A549 (cell line): ENCODE results near the gene CUL4B. TPM values are rescaled to one million over a fixed set of nuclear protein-coding genes. Genes with fewer than 3 reads are reported as not detected.
A peak's percentile ranks its signal among the peaks of the same experiment; 100 is the strongest.
"Not testable (repeated sequence)": the region's sequence is repeated elsewhere in the genome, so short reads cannot be mapped to it uniquely, and the experiment has no call there.

Experiments
- ATAC-seq, 2 experiments: fragments of 200-7000 bp in 1 of 2; fragments of >200 bp in 1 of 2; cut with Nextera tagmentation in 1 of 2; cut with Tn5 transposase in 1 of 2; 3 replicates each; pipeline versions ENCODE4 v1.8.0 to v1.9.1; 2018 to 2020; ENCODE audit warnings: mild to moderate bottlenecking in 1 of 2, moderate library complexity in 1 of 2
- CTCF ChIA-PET: fragments of 300-600 bp; sonication (Branson Sonifier 250); formaldehyde crosslinking; extraction: SDS; loops from one replicate; lab custom pipeline; 2021; ENCODE audit warnings: antibody characterized with exemption, inconsistent platforms; lab: Yijun Ruan, JAX
- POLR2A ChIA-PET: fragments of 350-600 bp; formaldehyde crosslinking; extraction: SDS; loops from one replicate; lab custom pipeline; 2021; ENCODE audit warnings: antibody characterized with exemption, inconsistent platforms; lab: Yijun Ruan, JAX
- DNase-seq, 2 experiments: peaks; one replicate each; pipeline versions ENCODE4 v3.0.0 to v3.0.0-alpha.2; 2011 to 2016; ENCODE audit warnings: low read depth in 1 of 2, low spot score in 1 of 2
- FAIRE-seq: peaks from 2 replicates; lab custom pipeline; 2011; peaks lifted over from hg19 to GRCh38; lab: Jason Lieb, UNC
- H3K27ac ChIP-seq, 2 experiments: fragments of >200 bp; sonication (Bioruptor Twin); formaldehyde crosslinking; 3 replicates each; pipeline ENCODE4 v1.5.1; 2016 to 2017
- H3K4me1 ChIP-seq: fragments of >200 bp; sonication (Bioruptor Twin); formaldehyde crosslinking; 3 replicates; pipeline ENCODE4 v1.6.1; 2016
- H3K4me2 ChIP-seq: fragments of >200 bp; sonication (Bioruptor Twin); formaldehyde crosslinking; 3 replicates; pipeline ENCODE4 v1.6.1; 2016
- H3K4me3 ChIP-seq: fragments of >200 bp; sonication (Bioruptor Twin); formaldehyde crosslinking; 3 replicates; pipeline ENCODE4 v1.5.1; 2016
- H3K9me3 ChIP-seq: fragments of >200 bp; sonication (Bioruptor Twin); formaldehyde crosslinking; 3 replicates; pipeline ENCODE4 v1.6.1; 2016
- BHLHE40 ChIP-seq: IDR thresholded peaks from 2 replicates; pipeline ENCODE4 v1.6.1; 2012; ENCODE audit warnings: low read depth, low read length, inconsistent platforms
- CEBPB ChIP-seq, 2 experiments: fragments of >200 bp in 1 of 2; sonication (Bioruptor Twin) in 1 of 2; formaldehyde crosslinking in 1 of 2; IDR thresholded peaks; 2 replicates each; pipeline ENCODE4 v1.6.1; 2012 to 2016
- FOSL2 ChIP-seq, 2 experiments: fragments of 450-650 bp in 1 of 2; fragments of >200 bp in 1 of 2; sonication (Bioruptor Twin) in 1 of 2; formaldehyde crosslinking; IDR thresholded peaks; 2 replicates each; pipeline versions ENCODE4 v1.5.0 to v1.6.1; 2016 to 2020; ENCODE audit warnings: mild to moderate bottlenecking in 1 of 2, moderate library complexity in 1 of 2
- HOXB5 ChIP-seq: fragments of 250-450 bp; sonication (Bioruptor Pico); IDR thresholded peaks from 2 replicates; pipeline ENCODE4 v1.5.0; 2020; ENCODE audit warnings: mild to moderate bottlenecking, moderate library complexity
- JUNB ChIP-seq: fragments of >200 bp; sonication (Bioruptor Twin); formaldehyde crosslinking; IDR thresholded peaks from 2 replicates; pipeline ENCODE4 v1.6.1; 2016
- PHF8 ChIP-seq: fragments of 200-600 bp; sonication (generic); IDR thresholded peaks from 2 replicates; pipeline ENCODE4 v1.6.1; 2016; ENCODE audit warnings: low read depth, mild to moderate bottlenecking, antibody characterized with exemption, moderate library complexity, borderline replicate concordance
- RFX5 ChIP-seq: fragments of 450-650 bp; IDR thresholded peaks from 2 replicates; pipeline ENCODE4 v1.7.1; 2014; ENCODE audit warnings: antibody characterized with exemption, mild to moderate bottlenecking, moderate library complexity
- RNF2 ChIP-seq: fragments of 200-600 bp; sonication (generic); IDR thresholded peaks from 2 replicates; pipeline ENCODE4 v1.6.1; 2016; ENCODE audit warnings: low read depth, mild to moderate bottlenecking, antibody characterized with exemption, moderate library complexity, borderline replicate concordance
- SMC3 ChIP-seq: fragments of >200 bp; sonication (Bioruptor Twin); formaldehyde crosslinking; IDR thresholded peaks from 3 replicates; pipeline ENCODE4 v1.6.1; 2018; ENCODE audit warnings: inconsistent platforms
- ZNF302 ChIP-seq: fragments of 250-450 bp; sonication (Bioruptor Pico); IDR thresholded peaks from 2 replicates; pipeline ENCODE4 v1.9.0; 2021; ENCODE audit warnings: inconsistent platforms, mild to moderate bottlenecking, moderate library complexity
- WGBS: methylation state at CpG from one replicate; pipeline ENCODE4 v1.1.6; 2017; ENCODE audit errors: missing lambda C conversion rate; 5-methylcytosine and 5-hydroxymethylcytosine counted together
- polyA plus RNA-seq, 4 experiments: library from polyadenylated mRNA; depleted of rRNA in 3 of 4; stranded (reverse); fragments of >200 nt; fragmentation: RNase III in 1 of 4; extraction: RNeasy Plus Mini Kit Qiagen cat#74134 plus additional on column Dnase treatment in 1 of 4; gene quantifications; 2 replicates in 3 of 4; 3 replicates in 1 of 4; pipeline ENCODE4 v1.2.3, GENCODE V29; 2011 to 2017
- TF ChIP-seq, protein P1 (sequence below): fragments of 250-450 bp; sonication (Bioruptor Pico); IDR thresholded peaks from 2 replicates; pipeline ENCODE4 v1.5.0; 2020; ENCODE audit warnings: low read depth, mild to moderate bottlenecking, moderate library complexity
- TF ChIP-seq, protein P2 (sequence below): fragments of 200-600 bp; sonication (generic); IDR thresholded peaks from 2 replicates; pipeline ENCODE4 v1.6.1; 2016; ENCODE audit warnings: antibody characterized with exemption, mild to moderate bottlenecking, moderate library complexity

Gene CUL4B
- polyA plus RNA-seq, 2 of the 4 experiments (the other 2 are of a cell fraction) = 36.7 to 55.0 TPM

DNA sequence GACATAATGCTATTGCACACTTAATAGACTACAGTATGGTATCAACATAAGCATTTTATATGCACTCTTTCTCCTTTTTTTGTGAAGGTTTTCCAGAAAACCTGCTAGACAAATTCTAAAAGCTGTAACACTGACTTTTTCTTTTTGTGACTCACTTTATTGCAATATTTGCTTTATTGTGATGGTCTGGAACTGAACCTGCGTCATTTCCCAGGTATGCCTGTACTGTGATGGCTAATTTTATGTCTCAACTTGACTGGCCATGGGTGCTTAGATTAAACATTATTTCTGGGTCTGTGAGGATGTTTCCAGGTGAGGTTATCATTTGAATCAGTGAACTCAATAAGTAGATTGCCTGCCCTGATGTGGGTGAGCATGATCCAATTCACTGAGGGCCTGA, 56.2 kb downstream of the CUL4B start:
- ChIA-PET POLR2A (no interaction called here), CTCF (interaction anchor here (1.0 to 1.6 kb wide), 2 partner anchors 10 to 159 kb away, joined by 3 to 4 read pairs; no protein-coding TSS in a partner anchor)
- ATAC-seq (peak; percentile 59 to 75; a peak in 5 of 6 replicates), FAIRE-seq (no peak), DNase-seq (peak in 1 of 2 experiments; percentile 31)
- H3K27ac ChIP-seq = peak overlapping the region; percentile 64 to 79
- TF ChIP-seq PHF8 (no peak), FOSL2 (IDR thresholded peaks at IDR 0.05) (0 out of 2 replicates have a peak, but pooled peaks have one; percentile 11), FOSL2 (CRISPR knock-in tag; IDR thresholded peaks at IDR 0.05) (peak; percentile 50; the same call in 1 of the 2 replicates), JUNB (peak; percentile 30; the same call in 1 of the 2 replicates)
- TF ChIP-seq, protein P1, sequence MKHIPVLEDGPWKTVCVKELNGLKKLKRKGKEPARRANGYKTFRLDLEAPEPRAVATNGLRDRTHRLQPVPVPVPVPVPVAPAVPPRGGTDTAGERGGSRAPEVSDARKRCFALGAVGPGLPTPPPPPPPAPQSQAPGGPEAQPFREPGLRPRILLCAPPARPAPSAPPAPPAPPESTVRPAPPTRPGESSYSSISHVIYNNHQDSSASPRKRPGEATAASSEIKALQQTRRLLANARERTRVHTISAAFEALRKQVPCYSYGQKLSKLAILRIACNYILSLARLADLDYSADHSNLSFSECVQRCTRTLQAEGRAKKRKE (CRISPR knock-in tag) = no peak
- no peaks in the 10 kb centered on the region for H3K9me3 ChIP-seq
- H3K4me1 ChIP-seq = peaks cover 4% of the 10 kb centered on the region; the same call in 1 of the 3 replicates
- H3K4me3 ChIP-seq = no peak overlapping the region
- H3K4me2 ChIP-seq = peak overlapping the region; percentile 35; the same call in 2 of the 3 replicates
- 46% methylated on average over 1 of the region's 1 CpG for WGBS

DNA sequence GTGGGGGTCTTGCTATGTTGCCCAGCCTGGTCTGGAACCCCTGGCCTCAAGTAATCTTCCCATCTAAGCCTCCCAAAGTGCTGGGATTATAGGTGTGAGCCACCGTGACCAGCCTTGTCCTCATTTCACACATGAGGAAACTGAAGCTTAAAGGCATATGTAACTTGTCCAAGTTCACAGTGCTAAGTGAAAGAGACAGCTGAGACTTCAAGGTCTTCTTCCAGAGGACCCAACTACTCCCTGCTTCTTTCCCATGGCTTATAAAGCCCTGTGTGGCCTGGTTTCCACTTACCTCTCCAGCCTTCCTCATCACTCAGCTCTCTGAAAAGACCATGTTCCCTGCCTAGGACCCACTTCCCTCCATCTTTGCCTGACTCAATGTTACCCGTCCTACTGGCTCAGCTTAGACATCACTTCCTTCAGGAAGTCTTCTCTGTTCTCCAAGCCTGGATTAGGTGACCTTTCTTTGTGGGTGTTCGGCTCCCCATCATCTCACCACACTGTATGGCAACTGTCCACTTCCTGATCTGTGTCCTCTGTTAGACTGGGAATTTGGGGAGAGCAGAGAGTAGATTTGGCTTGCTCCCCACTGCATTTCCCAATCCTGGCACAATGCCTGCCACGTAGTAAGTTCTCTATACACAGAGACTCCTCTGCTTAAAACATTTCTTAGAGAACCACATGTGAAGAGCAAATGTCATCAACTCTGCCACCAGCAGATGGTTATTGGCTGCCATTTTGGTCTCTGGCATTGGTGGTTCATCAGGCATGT, 61.3 kb downstream of the CUL4B start:
- DNase-seq (no peak), ATAC-seq (no peak), FAIRE-seq (peak; percentile 28)
- Histone ChIP-seq H3K27ac (peak overlapping the region in 1 of 2 experiments; percentile 35; a peak in 1 of 6 replicates), H3K4me2 (no peak overlapping the region), H3K4me3 (no peak overlapping the region), H3K9me3 (no peaks in the 10 kb centered on the region), H3K4me1 (no peaks in the 10 kb centered on the region)
- CTCF ChIA-PET = interaction anchor here (0.6 to 2.0 kb wide), 10 partner anchors 14 to 291 kb away, joined by 3 to 18 read pairs (median 4); no protein-coding TSS in a partner anchor
- WGBS = 84% methylated on average over 4 of the region's 4 CpGs
- TF ChIP-seq HOXB5 (CRISPR knock-in tag) (no peak), BHLHE40 (no peak), RFX5 (no peak), RNF2 (no peak), CEBPB (IDR thresholded peaks at IDR 0.05) (no peak), PHF8 (no peak), FOSL2 (IDR thresholded peaks at IDR 0.05) (no peak), FOSL2 (CRISPR knock-in tag; IDR thresholded peaks at IDR 0.05) (no peak)
- TF ChIP-seq, protein P2, sequence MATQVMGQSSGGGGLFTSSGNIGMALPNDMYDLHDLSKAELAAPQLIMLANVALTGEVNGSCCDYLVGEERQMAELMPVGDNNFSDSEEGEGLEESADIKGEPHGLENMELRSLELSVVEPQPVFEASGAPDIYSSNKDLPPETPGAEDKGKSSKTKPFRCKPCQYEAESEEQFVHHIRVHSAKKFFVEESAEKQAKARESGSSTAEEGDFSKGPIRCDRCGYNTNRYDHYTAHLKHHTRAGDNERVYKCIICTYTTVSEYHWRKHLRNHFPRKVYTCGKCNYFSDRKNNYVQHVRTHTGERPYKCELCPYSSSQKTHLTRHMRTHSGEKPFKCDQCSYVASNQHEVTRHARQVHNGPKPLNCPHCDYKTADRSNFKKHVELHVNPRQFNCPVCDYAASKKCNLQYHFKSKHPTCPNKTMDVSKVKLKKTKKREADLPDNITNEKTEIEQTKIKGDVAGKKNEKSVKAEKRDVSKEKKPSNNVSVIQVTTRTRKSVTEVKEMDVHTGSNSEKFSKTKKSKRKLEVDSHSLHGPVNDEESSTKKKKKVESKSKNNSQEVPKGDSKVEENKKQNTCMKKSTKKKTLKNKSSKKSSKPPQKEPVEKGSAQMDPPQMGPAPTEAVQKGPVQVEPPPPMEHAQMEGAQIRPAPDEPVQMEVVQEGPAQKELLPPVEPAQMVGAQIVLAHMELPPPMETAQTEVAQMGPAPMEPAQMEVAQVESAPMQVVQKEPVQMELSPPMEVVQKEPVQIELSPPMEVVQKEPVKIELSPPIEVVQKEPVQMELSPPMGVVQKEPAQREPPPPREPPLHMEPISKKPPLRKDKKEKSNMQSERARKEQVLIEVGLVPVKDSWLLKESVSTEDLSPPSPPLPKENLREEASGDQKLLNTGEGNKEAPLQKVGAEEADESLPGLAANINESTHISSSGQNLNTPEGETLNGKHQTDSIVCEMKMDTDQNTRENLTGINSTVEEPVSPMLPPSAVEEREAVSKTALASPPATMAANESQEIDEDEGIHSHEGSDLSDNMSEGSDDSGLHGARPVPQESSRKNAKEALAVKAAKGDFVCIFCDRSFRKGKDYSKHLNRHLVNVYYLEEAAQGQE = no peak
- POLR2A ChIA-PET = no interaction called here

DNA sequence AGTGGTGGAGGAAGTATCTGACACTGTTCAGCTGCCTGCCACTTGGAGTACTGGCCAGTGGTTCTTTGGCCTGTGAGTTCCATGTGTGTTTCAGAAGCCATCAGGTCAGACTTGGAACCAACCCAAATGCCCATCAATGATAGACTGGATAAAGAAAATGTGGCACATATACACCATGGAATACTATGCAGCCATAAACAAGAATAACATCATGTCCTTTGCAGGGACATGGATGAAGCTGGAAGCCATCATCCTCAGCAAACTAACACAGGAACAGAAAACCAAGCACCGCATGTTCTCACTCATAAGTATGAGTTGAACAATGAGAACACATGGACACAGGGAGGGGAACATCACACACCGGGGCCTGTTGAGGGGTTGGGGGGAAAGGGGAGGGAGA, 70.6 kb downstream of the CUL4B start:
- H3K27ac ChIP-seq, CTCF ChIA-PET, H3K4me2 ChIP-seq, H3K4me1 ChIP-seq, POLR2A ChIA-PET, FAIRE-seq, ATAC-seq, H3K4me3 ChIP-seq, DNase-seq, H3K9me3 ChIP-seq: not testable (repeated sequence)
- 94% methylated on average over 2 of the region's 2 CpGs for WGBS

DNA sequence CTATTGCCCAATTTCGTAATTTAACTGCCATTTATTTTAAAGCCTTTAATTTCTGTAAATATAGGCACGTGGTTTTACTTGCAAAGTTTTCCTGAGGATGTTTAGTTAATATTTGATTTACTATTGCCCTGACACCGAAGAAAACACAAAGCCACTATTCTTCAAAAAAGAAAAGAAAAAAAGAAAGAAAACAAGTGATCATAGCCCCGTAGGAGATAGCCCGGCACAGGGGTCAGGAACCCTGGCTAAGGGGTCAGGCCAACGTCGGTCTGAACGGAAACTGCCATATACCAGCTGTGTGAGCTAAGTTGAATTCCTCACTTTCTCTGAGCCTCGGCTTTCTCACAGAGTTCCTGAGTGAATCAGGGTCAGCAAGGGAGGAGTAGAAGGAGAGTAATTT, 74.0 kb downstream of the CUL4B start:
- CTCF ChIA-PET = interaction anchor here (1.2 to 2.1 kb wide), 3 partner anchors 11 to 178 kb away, joined by 3 to 7 read pairs (median 4); no protein-coding TSS in a partner anchor
- POLR2A ChIA-PET = interaction anchor here (1.2 kb wide), 1 partner anchor 117 kb away, joined by 7 read pairs; the partner anchor contains the start of gene MCTS1
- Histone ChIP-seq H3K4me2 (peak overlapping the region; percentile 74; the same call in 1 of the 3 replicates), H3K9me3 (no peaks in the 10 kb centered on the region), H3K27ac (no peak overlapping the region), H3K4me3 (no peak overlapping the region), H3K4me1 (peaks cover 7% of the 10 kb centered on the region; the same call in 1 of the 3 replicates)
- ATAC-seq (no peak), DNase-seq (no peak), FAIRE-seq (no peak)
- WGBS = 82% methylated on average over 9 of the region's 9 CpGs
- no peak for TF ChIP-seq SMC3
- no peak for TF ChIP-seq ZNF302
